ENCODE measurements around the gene LCP2. TPM values are rescaled to one million over a fixed set of nuclear protein-coding genes. Genes with fewer than 3 reads are reported as not detected.

Gene LCP2
- total RNA-seq, 2 donors from 2014 or later: 1.6 to 2.6 TPM

DNA sequence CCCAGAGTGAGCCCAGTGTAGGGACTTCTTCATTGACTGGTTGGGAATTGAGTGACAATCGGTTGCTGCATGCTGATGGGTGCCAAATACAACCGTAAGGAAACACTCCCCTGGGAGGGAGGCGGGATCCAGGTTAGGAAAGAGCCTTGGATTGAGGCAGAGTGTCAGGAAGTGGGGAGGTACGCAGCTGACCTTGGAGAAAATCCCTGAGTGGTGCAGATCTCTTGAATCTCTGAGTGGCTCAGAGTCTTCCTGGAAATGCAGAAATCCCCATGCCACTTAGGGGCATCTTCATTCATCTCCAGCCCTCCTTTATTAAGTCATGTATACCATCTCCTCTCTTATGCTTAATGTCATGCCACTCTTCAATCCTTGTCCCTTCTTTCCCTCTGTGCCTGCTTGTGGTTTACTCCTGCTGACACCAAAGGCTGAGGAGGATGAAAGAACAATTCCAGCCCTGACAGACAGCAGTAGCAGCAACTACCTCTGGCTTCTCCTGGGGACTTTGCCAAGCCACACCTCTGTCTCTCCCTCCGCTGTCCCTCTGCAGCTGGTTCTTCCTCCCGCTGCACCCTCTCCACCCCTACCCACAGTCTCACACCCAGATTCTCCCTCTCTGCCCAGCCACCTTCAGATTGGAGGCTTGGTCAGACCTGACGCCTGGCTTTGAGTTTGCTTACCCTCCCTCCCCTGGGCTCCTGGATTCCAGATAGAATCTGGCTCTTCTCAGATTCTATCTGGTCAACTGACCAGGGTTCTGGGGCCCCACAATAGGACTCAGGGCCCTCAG, 14.1 kb upstream of the LCP2 start:
- Histone ChIP-seq H3K27me3 (no peaks in the 10 kb centered on the region), H3K4me1 (no peaks in the 10 kb centered on the region), H3K4me3 (no peak overlapping the region), H3K27ac (peak overlapping the region in 1 of 4 donors; percentile 54), H3K36me3 (replicated peaks in 1 of 2; ENCODE audit: insufficient read depth in 1 of 2, low read depth in 2 of 2) (no peaks in the 10 kb centered on the region), H3K9me3 (no peaks in the 10 kb centered on the region)
- DNase-seq (no peak), ATAC-seq (no peak)
- 49 to 60% methylated on average over 7 of the region's 7 CpGs for WGBS, 2 donors
- TF ChIP-seq, protein P1, sequence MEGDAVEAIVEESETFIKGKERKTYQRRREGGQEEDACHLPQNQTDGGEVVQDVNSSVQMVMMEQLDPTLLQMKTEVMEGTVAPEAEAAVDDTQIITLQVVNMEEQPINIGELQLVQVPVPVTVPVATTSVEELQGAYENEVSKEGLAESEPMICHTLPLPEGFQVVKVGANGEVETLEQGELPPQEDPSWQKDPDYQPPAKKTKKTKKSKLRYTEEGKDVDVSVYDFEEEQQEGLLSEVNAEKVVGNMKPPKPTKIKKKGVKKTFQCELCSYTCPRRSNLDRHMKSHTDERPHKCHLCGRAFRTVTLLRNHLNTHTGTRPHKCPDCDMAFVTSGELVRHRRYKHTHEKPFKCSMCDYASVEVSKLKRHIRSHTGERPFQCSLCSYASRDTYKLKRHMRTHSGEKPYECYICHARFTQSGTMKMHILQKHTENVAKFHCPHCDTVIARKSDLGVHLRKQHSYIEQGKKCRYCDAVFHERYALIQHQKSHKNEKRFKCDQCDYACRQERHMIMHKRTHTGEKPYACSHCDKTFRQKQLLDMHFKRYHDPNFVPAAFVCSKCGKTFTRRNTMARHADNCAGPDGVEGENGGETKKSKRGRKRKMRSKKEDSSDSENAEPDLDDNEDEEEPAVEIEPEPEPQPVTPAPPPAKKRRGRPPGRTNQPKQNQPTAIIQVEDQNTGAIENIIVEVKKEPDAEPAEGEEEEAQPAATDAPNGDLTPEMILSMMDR (IDR thresholded peaks at IDR 0.05): no peak
- no peak for TF ChIP-seq POLR2A (IDR thresholded peaks at IDR 0.05)
- intact Hi-C loops (cut with DNase I): no loop called here

DNA sequence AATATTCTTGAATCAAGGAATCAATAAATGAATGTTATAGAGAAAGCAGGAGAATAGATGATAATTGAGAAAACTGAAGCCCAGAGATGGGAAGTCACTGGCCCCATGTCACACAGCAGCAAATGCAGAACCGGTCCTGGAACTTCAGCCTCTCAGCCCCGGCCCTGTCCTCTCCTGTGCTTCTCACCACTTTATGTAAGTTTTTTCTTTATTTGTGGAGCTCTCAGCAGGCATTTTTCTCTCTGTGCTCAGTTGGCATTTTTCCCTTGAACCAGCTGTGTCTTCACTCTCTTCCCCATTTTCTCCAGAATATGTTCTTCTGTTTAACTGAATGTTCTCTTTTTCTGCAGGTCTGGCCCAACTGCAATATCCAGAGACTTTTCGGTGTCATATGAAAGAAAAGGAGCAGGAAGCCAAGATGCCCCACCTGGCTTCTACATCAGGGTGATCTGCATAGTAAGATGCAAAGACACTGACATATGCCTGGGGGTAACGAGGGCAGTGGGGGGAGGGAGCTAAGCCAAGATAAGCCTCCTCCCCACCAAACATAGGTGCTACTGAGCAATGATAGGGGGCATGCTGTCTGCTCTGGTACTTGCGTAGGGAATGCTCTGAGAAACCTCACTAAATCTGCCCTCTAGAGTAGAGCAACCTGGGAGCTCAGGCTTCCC, 12.8 kb upstream of the LCP2 start:
- no peaks in the 10 kb centered on the region for H3K36me3 ChIP-seq (replicated peaks in 1 of 2; ENCODE audit: insufficient read depth in 1 of 2, low read depth in 2 of 2)
- no peak overlapping the region for H3K4me3 ChIP-seq
- DNase-seq: peak in 1 of 4 donors; percentile 38
- no peaks in the 10 kb centered on the region for H3K4me1 ChIP-seq
- no peaks in the 10 kb centered on the region for H3K27me3 ChIP-seq
- TF ChIP-seq POLR2A (IDR thresholded peaks at IDR 0.05): no peak
- TF ChIP-seq, protein P1 (IDR thresholded peaks at IDR 0.05): no peak
- no peaks in the 10 kb centered on the region for H3K9me3 ChIP-seq
- intact Hi-C loops (cut with DNase I): no loop called here
- no peak overlapping the region for H3K27ac ChIP-seq
- 55 to 72% methylated on average over 5 of the region's 5 CpGs for WGBS, 2 donors
- no peak for ATAC-seq

DNA sequence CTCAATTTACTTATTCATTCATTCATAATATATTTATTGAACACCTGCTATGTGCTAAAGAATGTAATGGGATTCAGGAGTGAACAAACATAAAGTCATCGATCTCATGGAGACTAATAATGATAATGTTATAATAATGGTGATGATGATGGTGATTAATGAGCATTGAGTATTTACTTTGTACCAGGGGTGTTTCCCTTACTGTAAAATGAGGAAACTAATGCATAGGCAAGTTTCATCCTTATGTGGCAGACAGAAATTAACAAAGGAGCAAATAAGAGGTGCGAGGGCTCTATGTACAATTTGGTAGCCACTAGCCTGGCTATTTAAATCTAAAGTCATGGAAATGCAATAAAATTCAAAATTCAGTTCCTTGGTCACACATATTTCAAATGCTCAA, 11.1 kb upstream of the LCP2 start:
- Histone ChIP-seq H3K9me3 (no peaks in the 10 kb centered on the region), H3K36me3 (replicated peaks in 1 of 2; ENCODE audit: insufficient read depth in 1 of 2, low read depth in 2 of 2) (no peaks in the 10 kb centered on the region), H3K27me3 (no peaks in the 10 kb centered on the region), H3K4me1 (no peaks in the 10 kb centered on the region), H3K4me3 (no peak overlapping the region), H3K27ac (no peak overlapping the region)
- ATAC-seq (no peak), DNase-seq (no peak)
- TF ChIP-seq, protein P1 (IDR thresholded peaks at IDR 0.05): no peak
- TF ChIP-seq POLR2A (IDR thresholded peaks at IDR 0.05): no peak
- intact Hi-C loops (cut with DNase I): no loop called here
- 37 to 38% methylated on average over 2 of the region's 2 CpGs for WGBS, 2 donors

DNA sequence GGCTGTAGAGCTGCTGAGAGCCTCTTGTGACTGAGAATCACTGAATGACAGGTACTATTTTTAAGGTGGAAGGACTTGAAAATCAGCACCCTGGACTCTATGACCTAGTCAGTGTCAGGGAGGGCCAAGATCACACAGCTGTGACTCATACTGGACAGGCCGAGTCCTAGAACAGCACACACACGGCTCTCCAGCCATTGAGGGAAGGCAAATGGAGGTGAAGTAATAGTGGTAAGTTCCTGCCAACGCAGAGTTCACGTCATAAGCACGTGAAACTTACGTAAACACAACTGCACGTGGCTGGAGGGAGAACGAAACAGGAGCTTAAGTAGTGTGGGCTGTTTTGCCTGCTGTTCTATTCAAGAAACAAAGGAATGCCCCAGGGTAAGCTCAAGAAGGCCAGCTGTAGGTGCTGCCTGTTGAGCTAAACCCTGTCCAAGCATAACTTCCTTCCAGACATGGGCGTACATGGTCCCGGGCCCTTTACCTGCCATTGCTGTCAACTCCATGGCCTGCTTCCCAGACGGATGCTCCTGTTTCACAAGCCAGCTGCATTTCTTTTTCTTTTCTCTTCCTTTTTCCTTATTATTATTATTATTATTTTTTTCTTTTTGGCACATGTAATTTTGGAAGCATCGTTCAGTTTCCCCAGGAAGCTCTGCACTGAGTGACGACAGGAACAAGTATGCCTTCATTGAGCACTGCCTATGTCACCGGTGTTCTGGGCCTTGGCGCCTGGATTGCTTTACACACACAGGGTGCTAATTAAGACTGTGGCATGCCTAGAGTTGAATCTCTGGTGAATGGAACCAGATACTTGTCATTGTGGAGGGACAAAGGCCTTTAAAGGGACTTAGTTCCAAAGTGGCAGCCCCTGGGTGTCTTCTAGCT, 10.2 kb upstream of the LCP2 start:
- Histone ChIP-seq H3K36me3 (replicated peaks in 1 of 2; ENCODE audit: insufficient read depth in 1 of 2, low read depth in 2 of 2) (no peaks in the 10 kb centered on the region), H3K27ac (peak overlapping the region in 2 of 4 donors; percentile 18 to 63), H3K9me3 (no peaks in the 10 kb centered on the region), H3K27me3 (no peaks in the 10 kb centered on the region), H3K4me3 (no peak overlapping the region), H3K4me1 (peaks cover 2% of the 10 kb centered on the region)
- ATAC-seq (peak; percentile 66), DNase-seq (peak in 3 of 4 donors; percentile 40 to 83 (median 52))
- intact Hi-C loops (cut with DNase I): no loop called here
- WGBS, 2 donors: 66 to 69% methylated on average over 15 of the region's 15 CpGs
- TF ChIP-seq POLR2A (IDR thresholded peaks at IDR 0.05): peak in 1 of 3 donors; percentile 12
- TF ChIP-seq, protein P1 (IDR thresholded peaks at IDR 0.05): no peak
